HFF-Myc (cell line): ENCODE results near the gene TRPM1.

Experiments
- DNase-seq: peaks from one replicate; pipeline ENCODE4 v3.0.0-alpha.2; 2011; ENCODE audit warnings: low read depth; ENCODE audit errors: extremely low read depth
- H3K4me3 ChIP-seq: replicated peaks from 2 replicates; pipeline ENCODE4 v1.5.1; 2011; ENCODE audit warnings: low read depth, mild to moderate bottlenecking, control low read depth, low read length
- CTCF ChIP-seq: IDR thresholded peaks from 2 replicates; pipeline ENCODE4 v1.5.1; 2012; ENCODE audit warnings: mild to moderate bottlenecking, low read depth, low read length, control low read depth; ENCODE audit errors: missing control alignments

The TRPM1 gene

GRCh38 chr15:31024979-31025378 is 76.5 kb downstream of the TRPM1 start:
- H3K4me3 ChIP-seq, result no peak overlapping the region
- no peak for DNase-seq
- TF ChIP-seq CTCF, result no peak

GRCh38 chr15:31024330-31024729 is 77.2 kb downstream of the TRPM1 start:
- no peak for TF ChIP-seq CTCF
- peak; percentile 90 for DNase-seq

GRCh38 chr15:31023841-31024240 is 77.7 kb downstream of the TRPM1 start:
- no peak for TF ChIP-seq CTCF
- H3K4me3 ChIP-seq, result no peak overlapping the region
- no peak for DNase-seq

More at GRCh38 chr15:31024330-31024729, 77.2 kb downstream of the TRPM1 start:
- H3K4me3 ChIP-seq, result no peak overlapping the region

GRCh38 chr15:31021067-31021665 is 80.4 kb downstream of the TRPM1 start:
- no peak for TF ChIP-seq CTCF
- no peak overlapping the region for H3K4me3 ChIP-seq
- no peak for DNase-seq

- no peak for TF ChIP-seq CTCF
- DNase-seq, result no peak
- H3K4me3 ChIP-seq, result no peak overlapping the region
These were observed 81.0 kb downstream of the TRPM1 start for GRCh38 chr15:31020542-31020941.

- no peak for DNase-seq
- H3K4me3 ChIP-seq, result no peak overlapping the region
- TF ChIP-seq CTCF, result no peak
These were observed 81.5 kb downstream of the TRPM1 start for GRCh38 chr15:31019986-31020385.

- TF ChIP-seq CTCF, result no peak
- H3K4me3 ChIP-seq, result no peak overlapping the region
- DNase-seq, result no peak
These were observed 84.2 kb downstream of the TRPM1 start for GRCh38 chr15:31017311-31017710.
